ENCODE measurements around the gene CD58. TPM values are rescaled to one million over a fixed set of nuclear protein-coding genes. Genes with fewer than 3 reads are reported as not detected.

CD58 gene, protein sequence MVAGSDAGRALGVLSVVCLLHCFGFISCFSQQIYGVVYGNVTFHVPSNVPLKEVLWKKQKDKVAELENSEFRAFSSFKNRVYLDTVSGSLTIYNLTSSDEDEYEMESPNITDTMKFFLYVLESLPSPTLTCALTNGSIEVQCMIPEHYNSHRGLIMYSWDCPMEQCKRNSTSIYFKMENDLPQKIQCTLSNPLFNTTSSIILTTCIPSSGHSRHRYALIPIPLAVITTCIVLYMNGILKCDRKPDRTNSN
- total RNA-seq: 15.3 TPM

DNA sequence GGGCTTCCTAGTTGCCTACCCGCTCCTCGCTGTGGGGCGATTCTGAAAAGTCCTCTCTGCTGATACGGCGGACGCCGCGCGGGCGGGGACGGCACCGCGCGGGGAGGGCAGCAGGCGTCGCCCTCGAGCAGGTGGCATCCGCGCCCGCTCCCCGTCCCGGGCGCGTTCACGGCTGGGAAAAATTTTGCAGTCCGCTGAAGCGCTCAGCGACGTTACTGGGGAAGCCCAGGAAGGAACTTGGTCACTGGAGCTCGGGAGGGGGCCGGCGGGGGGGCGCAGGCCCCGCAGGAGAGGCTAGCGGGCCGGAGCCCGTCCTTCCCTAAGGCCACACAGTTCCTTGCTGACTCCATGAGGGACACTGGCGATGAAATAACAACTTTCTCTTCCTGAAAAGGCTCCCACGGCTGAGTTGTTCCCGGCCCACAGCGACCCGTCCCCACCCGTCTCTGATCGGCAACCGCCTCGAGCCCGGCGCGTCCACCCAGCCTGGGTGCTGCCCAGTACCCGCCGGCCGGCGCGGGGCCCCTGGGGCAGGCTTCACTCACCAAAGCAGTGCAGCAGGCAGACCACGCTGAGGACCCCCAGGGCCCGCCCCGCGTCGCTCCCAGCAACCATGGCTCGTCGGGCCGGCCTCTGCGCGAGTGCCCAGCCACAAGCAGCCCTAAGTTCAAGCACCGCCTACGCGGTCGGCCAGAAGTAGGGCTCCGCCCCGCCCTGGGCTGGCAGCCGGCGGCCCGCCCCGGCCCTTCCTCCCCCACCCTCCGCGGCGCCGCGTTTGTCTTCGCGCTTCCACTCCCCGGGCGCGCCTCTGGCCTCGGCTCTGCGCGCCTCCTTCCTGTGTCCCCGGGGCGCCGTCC, at the start of gene CD58:
Gene CD58, minus strand, starts transcription at position 669 of the 857 bp plus-strand sequence. Its CDS starts 54 bp downstream, at position 615.

Other genes starting within 250 kb of the CD58 start
- gene ATP1A1, start 197.8 kb downstream of the CD58 start, total RNA-seq: 143 TPM
- 50.4 TPM for gene IGSF3, start 96.7 kb upstream of the CD58 start, total RNA-seq
- gene CD2, start 183.4 kb upstream of the CD58 start, total RNA-seq: not detected

Measured in camera-type eye (tissue), 1 donor.